Activated CD4-positive, alpha-beta T cell treated with anti-CD3 and anti-CD28 coated beads for 24 hours (primary cell): Measurements from ENCODE around the gene ETV5.

ENCODE experiments used
- DNase-seq, 2 donors: peaks; one replicate each; pipeline ENCODE4 v3.0.0-alpha.2; 2020; ENCODE audit warnings: low read depth in 2 of 2

Gene ETV5

GRCh38 chr3:186095561-186096081, 13.3 kb downstream of the ETV5 start:
- no peak for DNase-seq

DNA sequence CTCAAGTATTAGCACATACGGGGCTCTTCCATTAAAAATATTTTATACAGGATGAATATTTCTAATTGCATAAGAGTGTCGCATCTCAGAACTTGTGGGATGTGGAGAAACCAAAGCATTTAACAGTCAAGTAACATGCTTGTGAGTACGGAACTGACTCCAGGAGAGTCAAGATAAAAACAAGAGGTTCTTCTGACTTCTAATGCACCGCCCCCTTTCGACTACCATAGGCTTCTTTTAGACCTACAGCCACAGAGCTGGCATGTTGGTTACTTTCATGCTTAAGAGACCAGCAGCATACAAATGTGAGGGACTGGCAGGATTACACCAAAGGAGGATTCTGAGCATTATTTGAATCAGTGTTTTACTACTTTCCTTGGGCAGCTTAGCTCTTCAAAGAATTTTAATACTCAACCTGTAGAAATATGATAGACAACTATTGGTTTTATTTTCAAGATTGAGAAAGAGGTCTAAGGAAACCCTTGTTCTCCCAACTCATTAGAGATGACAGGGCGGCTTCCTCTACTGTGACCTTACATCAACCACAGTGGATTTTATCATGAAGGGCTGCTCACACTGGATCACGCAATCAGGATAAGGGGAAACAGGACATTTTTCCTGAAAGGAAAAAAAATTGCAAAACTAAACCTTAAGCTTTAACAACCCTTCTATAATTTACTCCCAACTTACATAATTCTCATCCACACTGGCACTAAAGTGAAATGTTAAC, 14.0 kb downstream of the ETV5 start:
- DNase-seq: no peak

DNA sequence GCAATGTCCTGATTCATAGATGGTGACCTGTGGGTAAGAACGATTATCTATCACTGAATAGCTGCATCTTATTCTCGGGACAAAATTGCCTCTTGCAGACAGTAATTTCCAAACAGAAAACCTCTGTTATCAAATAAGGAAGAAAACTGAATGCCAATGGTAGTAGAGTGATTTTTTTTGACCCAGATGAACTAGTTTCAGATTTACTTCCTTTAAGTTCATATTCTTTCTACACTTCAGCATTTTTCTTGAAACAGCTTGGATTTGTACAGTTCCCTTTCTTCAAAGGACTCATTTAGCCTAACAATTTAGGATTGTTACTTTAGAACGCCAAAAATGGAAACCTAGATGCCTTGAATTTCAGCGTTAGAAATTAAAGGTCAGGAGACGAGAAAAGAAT, 14.6 kb downstream of the ETV5 start:
- no peak for DNase-seq

GRCh38 chr3:186093271-186093900, 15.5 kb downstream of the ETV5 start:
- no peak for DNase-seq

DNA sequence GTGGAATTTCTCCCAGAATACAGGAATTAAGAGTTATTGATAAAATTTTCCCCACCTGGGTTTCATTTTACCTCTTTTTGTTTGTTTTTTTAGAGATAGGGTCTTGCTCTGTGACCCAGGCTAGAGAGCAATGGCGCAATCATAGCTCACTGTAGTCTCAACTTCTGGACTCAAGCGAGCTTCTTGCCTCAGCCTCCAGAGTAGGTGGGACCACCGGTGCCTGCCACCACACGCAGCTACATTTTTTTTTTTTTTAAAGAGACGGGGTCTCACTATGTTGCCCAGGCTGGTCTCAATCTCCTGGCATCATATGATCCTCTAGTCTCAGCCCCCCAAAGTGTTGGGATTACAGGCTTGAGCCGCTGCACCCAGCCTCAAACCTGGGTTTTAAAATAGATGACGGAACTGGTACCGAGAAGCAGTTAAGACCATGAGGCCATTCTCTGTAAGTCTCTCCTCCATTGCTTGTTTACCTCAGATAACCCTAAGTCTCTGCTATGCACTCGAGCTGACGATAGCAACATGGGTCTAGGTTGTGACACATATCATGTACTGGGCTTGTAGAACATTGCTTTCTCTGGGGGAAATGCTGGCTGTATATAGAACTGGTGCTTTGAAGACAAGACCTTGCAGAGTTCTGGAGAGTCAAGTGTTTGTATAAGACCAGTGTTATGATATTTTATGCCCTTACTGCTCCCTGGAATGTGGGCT, 16.4 kb downstream of the ETV5 start:
- DNase-seq: no peak

- no peak for DNase-seq
Observed at GRCh38 chr3:186090901-186091300, 18.0 kb downstream of the ETV5 start.

- no peak for DNase-seq
Observed at GRCh38 chr3:186088335-186088734, 20.6 kb downstream of the ETV5 start.

GRCh38 chr3:186084264-186084663, 24.6 kb downstream of the ETV5 start:
- no peak for DNase-seq

GRCh38 chr3:186083746-186084145, 25.1 kb downstream of the ETV5 start:
- no peak for DNase-seq

GRCh38 chr3:186082150-186082549, 26.7 kb downstream of the ETV5 start:
- no peak for DNase-seq

- DNase-seq: no peak
Observed at GRCh38 chr3:186081678-186082077, 27.2 kb downstream of the ETV5 start.

- DNase-seq: no peak
Observed at GRCh38 chr3:186080849-186081438, 27.9 kb downstream of the ETV5 start.

DNA sequence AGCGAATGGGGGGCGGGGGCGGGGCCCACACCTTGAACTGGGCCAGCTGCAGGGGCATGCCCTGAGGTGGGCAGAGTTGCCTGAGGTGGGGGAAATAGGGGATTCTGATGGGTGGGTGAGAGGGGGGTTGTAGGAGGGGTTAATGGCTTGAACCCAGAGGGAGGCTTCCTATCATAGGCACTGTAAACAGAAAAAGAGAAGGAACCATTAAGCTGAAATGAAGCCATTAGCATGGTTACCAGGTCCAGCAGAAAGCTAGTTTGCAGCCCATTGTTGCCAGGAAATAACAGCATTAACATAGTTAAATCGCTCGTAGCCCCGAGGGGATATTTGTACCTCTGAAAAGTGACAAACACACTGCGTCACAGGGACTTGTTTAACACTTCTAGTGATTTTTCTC, 29.0 kb downstream of the ETV5 start:
- no peak for DNase-seq

GRCh38 chr3:186077466-186077865, 31.4 kb downstream of the ETV5 start:
- DNase-seq: no peak

DNA sequence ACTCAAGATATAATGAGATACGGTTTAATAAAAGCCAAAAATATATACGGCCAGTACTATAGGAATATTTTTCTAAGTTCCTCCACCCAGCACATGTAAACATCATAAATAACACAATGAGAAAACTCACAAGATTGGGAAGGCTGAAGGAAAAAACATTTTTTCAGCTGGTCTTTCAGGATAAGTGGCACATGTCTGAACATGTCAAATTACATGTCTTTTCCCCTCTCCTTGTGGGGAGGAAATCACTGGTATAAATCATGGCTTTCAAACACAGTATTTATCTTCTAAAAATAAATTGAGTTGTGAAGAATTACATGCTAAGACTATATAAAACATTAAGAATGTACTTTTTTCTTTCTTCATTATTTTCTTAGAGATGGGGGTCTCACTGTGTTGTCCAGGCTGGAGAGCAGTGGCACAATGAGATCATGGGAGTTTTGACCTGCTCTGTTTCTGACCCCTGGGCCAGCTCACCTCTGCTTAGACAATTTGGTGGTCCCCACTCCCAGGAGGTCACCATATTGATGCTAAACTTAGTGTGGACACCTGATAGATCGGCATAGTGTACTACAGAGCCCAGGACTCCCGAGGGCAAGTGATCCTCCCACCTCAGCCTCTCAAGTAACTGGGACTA, 32.8 kb downstream of the ETV5 start:
- DNase-seq: no peak

GRCh38 chr3:186075489-186075888, 33.4 kb downstream of the ETV5 start:
- DNase-seq: no peak

- no peak for DNase-seq
Observed at GRCh38 chr3:186073641-186074040, 35.2 kb downstream of the ETV5 start.

GRCh38 chr3:186070996-186071395, 37.9 kb downstream of the ETV5 start:
- DNase-seq: no peak

DNA sequence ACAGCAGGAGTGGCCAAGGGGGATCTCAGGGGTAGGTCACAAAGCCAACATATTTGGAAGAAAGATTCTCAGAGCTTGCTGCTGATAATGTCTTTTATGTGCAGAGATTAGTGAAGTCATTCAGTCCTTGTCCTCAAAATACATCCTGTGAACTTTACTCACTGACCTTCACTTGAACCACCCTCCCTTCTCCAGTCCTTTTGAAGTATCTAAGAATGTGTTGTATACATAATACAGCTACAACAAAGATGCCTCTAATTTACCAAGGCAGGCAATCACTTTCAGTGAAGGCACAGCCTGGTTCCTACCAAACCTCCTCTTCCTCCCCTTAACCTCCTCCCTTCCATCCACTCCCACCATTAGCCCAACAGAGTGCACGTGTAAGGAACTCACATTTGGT, 38.3 kb downstream of the ETV5 start:
- DNase-seq: no peak

DNA sequence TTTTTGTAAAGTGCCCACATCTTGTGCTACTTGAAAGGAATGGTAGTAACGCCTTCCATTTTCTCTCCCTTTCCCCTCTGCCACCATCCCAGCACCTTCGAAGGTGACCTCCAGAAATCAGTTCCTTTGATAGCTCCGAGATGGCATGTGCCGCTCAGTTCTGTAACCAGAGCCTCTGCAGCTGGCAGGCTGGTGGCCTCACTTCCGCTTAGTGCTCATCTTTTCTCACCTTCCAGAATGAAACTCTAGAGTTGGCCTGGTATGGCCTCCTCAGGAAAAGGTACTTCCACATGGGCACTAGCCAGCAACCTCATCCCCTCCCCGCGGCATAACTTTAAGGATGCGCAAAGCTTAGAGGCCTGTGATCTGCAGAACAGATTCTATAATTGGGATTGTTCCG, 38.8 kb downstream of the ETV5 start:
- DNase-seq: no peak

DNA sequence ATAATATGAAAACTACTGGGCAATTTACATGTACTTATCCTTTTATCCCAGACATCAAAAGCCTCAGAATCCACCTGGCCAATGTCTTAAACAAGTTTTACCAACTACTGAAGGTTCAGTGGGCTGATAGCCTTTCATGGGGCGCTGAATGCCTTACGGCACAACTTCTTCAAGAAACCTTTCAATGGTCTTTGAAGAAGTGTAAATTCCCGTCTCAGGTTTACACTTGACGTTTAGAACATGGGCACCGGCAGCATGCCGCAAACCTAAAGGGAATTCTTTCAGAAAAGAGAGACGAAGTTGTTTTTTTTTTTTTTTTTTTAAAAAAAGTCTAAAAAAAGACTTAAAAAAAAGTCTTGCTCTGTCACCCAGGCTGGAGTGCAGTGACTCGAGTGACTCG, 39.7 kb downstream of the ETV5 start:
- no peak for DNase-seq

DNA sequence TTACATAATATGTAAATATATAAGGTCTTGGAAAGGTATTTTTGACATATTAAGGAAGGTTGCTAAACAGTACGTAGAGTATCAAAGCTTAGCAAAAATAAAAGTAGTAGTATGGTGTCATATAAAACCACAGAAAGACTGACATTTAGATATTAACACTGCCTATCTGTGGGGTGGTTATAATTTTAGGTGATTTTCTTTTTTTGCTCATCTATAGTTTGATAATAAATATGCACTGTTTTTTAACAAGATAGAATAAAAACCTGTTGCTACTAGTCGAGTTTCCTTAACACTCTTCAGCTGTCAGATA, 40.7 kb downstream of the ETV5 start:
- DNase-seq: no peak
